GM19397 (cell line): ENCODE measurements around the gene KLF2.
A peak's percentile ranks its signal among the peaks of the same experiment; 100 is the strongest.

Experiments used
- ATAC-seq: cut with Tn5 transposase; IDR thresholded peaks from one replicate; pipeline ENCODE4 v1.9.1; 2021; ENCODE audit warnings: mild to moderate bottlenecking, moderate library complexity; ENCODE audit not compliant: unreplicated experiment

Gene KLF2

GRCh38 chr19:16363133-16363851 is 38.7 kb downstream of the KLF2 start:
- no peak for ATAC-seq

- no peak for ATAC-seq
These were observed 39.2 kb downstream of the KLF2 start for GRCh38 chr19:16363852-16364230.

- ATAC-seq = no peak
These were observed 39.7 kb downstream of the KLF2 start for GRCh38 chr19:16364231-16364865.

- ATAC-seq = no peak
These were observed 40.8 kb downstream of the KLF2 start for GRCh38 chr19:16365300-16365996.

- ATAC-seq = no peak
These were observed 41.4 kb downstream of the KLF2 start for GRCh38 chr19:16366056-16366432.

- peak; percentile 42 for ATAC-seq
These were observed 42.0 kb downstream of the KLF2 start for GRCh38 chr19:16366433-16367260.

- ATAC-seq = no peak
These were observed 42.6 kb downstream of the KLF2 start for GRCh38 chr19:16367261-16367683.

- ATAC-seq = no peak
These were observed 44.0 kb downstream of the KLF2 start for GRCh38 chr19:16368385-16369305.

GRCh38 chr19:16369306-16369663 is 44.7 kb downstream of the KLF2 start:
- no peak for ATAC-seq

- no peak for ATAC-seq
These were observed 45.3 kb downstream of the KLF2 start for GRCh38 chr19:16369664-16370576.

GRCh38 chr19:16370641-16371391 is 46.2 kb downstream of the KLF2 start:
- no peak for ATAC-seq

- peak; percentile 67 for ATAC-seq
These were observed 46.9 kb downstream of the KLF2 start for GRCh38 chr19:16371540-16371986.

- ATAC-seq = peak; percentile 32
These were observed 47.7 kb downstream of the KLF2 start for GRCh38 chr19:16372065-16372915.

- ATAC-seq = no peak
These were observed 48.5 kb downstream of the KLF2 start for GRCh38 chr19:16373079-16373478.

GRCh38 chr19:16373532-16373931 is 48.9 kb downstream of the KLF2 start:
- no peak for ATAC-seq

GRCh38 chr19:16373989-16374388 is 49.4 kb downstream of the KLF2 start:
- no peak for ATAC-seq

GRCh38 chr19:16374436-16374835 is 49.8 kb downstream of the KLF2 start:
- ATAC-seq = no peak
